Brain microvascular endothelial cell (primary cell): ENCODE data around the gene DCC.

ENCODE experiments used
- DNase-seq: peaks from one replicate; pipeline ENCODE4 v3.0.0-alpha.2; 2020
- H3K27ac ChIP-seq: fragments of 250-450 bp; sonication (Bioruptor Pico); 2 replicates; pipeline ENCODE4 v1.5.1; 2020; ENCODE audit warnings: mild to moderate bottlenecking, moderate library complexity
- H3K27me3 ChIP-seq: fragments of 250-450 bp; sonication (Bioruptor Pico); replicated peaks from 2 replicates; pipeline ENCODE4 v1.5.1; 2020; ENCODE audit warnings: mild to moderate bottlenecking
- H3K36me3 ChIP-seq: fragments of 250-450 bp; sonication (Bioruptor Pico); replicated peaks from 2 replicates; pipeline ENCODE4 v1.5.1; 2020; ENCODE audit warnings: mild to moderate bottlenecking
- H3K4me3 ChIP-seq: 2 replicates; pipeline ENCODE4 v1.5.1; 2011; ENCODE audit warnings: low read depth, mild to moderate bottlenecking, control low read depth, low read length, moderate library complexity
- in situ Hi-C: cut with HindIII; loops from 2 replicates; pipeline ENCODE4 v1.10.0; 2017; ENCODE audit warnings: low sequenced_read_pairs, low pct_ligation_motif_present
- TF ChIP-seq, protein P1 (sequence below): IDR thresholded peaks from 2 replicates; pipeline ENCODE4 v1.5.1; 2011; ENCODE audit warnings: low read depth, mild to moderate bottlenecking, moderate library complexity, low read length, control low read depth, inconsistent platforms; ENCODE audit errors: missing control alignments

The DCC gene

DNA sequence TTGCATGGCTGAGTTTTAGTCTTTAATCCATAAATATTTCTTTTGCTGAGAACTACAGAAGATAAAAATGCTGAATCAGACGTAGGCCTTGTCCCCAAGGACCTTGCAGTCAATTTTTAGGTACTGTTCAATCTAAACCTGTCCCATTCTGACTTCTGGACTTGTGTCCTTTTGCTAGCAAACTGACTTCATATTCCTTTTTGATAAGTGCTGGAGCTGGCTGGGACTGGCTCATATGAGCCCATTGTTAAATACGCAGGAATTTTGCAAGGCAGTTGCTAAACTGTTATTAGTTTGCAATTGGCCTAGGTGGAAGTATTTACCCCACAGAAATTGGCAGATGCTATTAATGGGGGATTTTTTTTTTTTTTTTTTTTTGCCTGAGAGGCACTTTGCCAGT lies 941.4 kb downstream of the DCC start:
- no peak overlapping the region for H3K4me3 ChIP-seq
- H3K36me3 ChIP-seq: no peaks in the 10 kb centered on the region
- no peak for DNase-seq
- no peaks in the 10 kb centered on the region for H3K27me3 ChIP-seq
- in situ Hi-C loops: no loop called here
- no peak overlapping the region for H3K27ac ChIP-seq
- TF ChIP-seq, protein P1, sequence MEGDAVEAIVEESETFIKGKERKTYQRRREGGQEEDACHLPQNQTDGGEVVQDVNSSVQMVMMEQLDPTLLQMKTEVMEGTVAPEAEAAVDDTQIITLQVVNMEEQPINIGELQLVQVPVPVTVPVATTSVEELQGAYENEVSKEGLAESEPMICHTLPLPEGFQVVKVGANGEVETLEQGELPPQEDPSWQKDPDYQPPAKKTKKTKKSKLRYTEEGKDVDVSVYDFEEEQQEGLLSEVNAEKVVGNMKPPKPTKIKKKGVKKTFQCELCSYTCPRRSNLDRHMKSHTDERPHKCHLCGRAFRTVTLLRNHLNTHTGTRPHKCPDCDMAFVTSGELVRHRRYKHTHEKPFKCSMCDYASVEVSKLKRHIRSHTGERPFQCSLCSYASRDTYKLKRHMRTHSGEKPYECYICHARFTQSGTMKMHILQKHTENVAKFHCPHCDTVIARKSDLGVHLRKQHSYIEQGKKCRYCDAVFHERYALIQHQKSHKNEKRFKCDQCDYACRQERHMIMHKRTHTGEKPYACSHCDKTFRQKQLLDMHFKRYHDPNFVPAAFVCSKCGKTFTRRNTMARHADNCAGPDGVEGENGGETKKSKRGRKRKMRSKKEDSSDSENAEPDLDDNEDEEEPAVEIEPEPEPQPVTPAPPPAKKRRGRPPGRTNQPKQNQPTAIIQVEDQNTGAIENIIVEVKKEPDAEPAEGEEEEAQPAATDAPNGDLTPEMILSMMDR: no peak

DNA sequence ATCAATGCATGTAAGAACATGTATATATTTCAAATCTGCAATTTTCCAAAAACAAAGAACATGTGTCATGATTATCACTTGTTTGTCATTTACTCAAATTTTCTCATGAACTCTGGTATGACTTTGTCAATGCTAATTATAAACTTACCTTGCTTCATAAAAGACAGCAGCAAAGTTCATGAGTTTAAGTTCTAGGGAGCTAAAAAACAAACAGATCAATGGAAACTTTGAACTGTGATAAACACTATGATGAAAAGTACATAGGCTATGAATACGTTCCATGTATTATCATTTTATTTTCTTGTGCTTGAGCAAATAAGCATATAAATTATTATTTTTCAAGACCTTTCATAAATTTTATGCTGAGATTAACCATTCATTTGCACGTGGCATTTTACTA lies 943.7 kb downstream of the DCC start:
- TF ChIP-seq, protein P1: no peak
- DNase-seq: no peak
- no peak overlapping the region for H3K27ac ChIP-seq
- no peaks in the 10 kb centered on the region for H3K27me3 ChIP-seq
- in situ Hi-C loops: no loop called here
- no peaks in the 10 kb centered on the region for H3K36me3 ChIP-seq
- H3K4me3 ChIP-seq: no peak overlapping the region

DNA sequence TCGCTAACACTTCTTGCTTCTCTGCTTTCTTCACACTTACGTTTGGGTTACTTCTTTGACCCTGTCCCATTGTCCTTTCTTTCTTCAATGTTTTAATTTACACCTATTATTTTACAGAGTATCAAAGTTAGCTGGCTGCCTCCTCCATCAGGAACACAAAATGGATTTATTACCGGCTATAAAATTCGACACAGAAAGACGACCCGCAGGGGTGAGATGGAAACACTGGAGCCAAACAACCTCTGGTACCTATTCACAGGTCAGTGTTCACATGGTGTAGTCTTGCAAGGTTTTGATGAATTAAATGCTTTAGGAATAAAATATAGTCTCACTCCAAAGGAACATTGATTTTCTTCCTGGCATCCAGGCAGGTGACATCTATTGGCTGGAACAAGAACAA lies 965.5 kb downstream of the DCC start:
- in situ Hi-C loops: no loop called here
- H3K27me3 ChIP-seq: no peaks in the 10 kb centered on the region
- no peak overlapping the region for H3K27ac ChIP-seq
- TF ChIP-seq, protein P1: no peak
- no peak for DNase-seq
- no peak overlapping the region for H3K4me3 ChIP-seq
- H3K36me3 ChIP-seq: no peaks in the 10 kb centered on the region

DNA sequence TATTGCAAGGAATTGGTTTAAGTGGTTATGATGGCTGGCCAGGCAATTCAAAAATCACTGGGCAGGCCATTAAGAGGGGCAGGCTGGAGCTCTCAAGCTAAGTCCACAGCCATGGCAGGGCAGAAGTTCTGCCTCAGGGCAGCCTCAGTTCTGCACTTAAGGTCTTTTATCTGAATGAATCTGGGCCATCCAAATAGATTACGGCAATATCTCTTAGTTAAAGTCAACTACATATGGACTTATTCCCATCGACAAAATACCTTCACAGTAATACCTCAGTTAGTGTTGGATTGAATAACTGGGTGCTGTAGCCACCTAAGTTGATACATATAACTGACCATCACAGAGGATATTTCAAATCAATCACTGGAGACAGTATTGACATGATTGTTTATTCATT lies 979.6 kb downstream of the DCC start:
- H3K27ac ChIP-seq: no peak overlapping the region
- in situ Hi-C loops: no loop called here
- H3K36me3 ChIP-seq: no peaks in the 10 kb centered on the region
- H3K27me3 ChIP-seq: no peaks in the 10 kb centered on the region
- H3K4me3 ChIP-seq: no peak overlapping the region
- no peak for DNase-seq
- TF ChIP-seq, protein P1: no peak

DNA sequence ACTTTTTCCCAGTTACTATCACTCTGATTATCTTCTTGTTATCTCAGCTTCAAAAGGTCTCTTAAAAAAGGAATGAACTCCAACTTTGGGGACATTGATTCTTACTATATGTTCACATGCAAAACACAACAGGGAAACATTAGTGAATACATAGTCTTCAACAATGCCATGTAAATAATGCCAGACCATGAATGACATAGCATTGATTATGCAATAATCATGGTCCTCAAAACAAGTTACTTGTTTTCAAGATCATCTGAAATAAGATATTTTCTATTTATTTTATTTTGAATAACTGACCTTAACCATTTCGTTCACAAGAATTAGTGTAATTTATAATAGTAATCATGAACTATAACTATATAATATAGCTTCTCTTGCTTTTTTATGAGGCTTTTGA lies 982.2 kb downstream of the DCC start:
- TF ChIP-seq, protein P1: no peak
- in situ Hi-C loops: no loop called here
- H3K27me3 ChIP-seq: no peaks in the 10 kb centered on the region
- no peaks in the 10 kb centered on the region for H3K36me3 ChIP-seq
- no peak for DNase-seq
- no peak overlapping the region for H3K4me3 ChIP-seq
- H3K27ac ChIP-seq: no peak overlapping the region

DNA sequence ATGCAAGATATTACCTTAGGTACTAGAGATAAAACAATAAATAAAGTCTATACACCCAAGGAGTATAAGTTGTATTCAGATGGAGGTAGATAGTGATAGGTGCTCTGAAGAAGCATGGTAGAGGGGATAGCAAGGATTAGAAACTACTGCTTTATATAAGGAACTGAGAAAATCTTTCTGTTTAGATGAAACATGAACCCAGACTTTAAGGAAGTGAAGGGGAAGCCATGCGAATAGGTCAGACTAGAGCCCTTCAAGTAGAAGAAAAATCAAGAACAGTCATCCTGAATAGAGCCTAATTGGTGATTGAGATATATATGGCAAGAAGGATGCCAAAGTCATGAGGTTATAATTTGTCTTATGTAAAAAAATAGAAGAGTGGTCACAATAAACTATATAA lies 984.4 kb downstream of the DCC start:
- no peaks in the 10 kb centered on the region for H3K27me3 ChIP-seq
- H3K36me3 ChIP-seq: no peaks in the 10 kb centered on the region
- TF ChIP-seq, protein P1: no peak
- no peak overlapping the region for H3K4me3 ChIP-seq
- in situ Hi-C loops: no loop called here
- no peak for DNase-seq
- H3K27ac ChIP-seq: no peak overlapping the region
